Neural progenitor cell (in vitro differentiated cells): ENCODE results near the gene TMEM240. TPM values are rescaled to one million over a fixed set of nuclear protein-coding genes. Genes with fewer than 3 reads are reported as not detected.
A peak's percentile ranks its signal among the peaks of the same experiment; 100 is the strongest.

Experiments
- DNase-seq: peaks from one replicate; pipeline ENCODE4 v3.0.0-alpha.2; 2016; ENCODE audit warnings: low spot score
- H2AFZ ChIP-seq: fragments of 200-600 bp; sonication (generic); replicated peaks from 2 replicates; pipeline ENCODE4 v1.6.1; 2016; ENCODE audit warnings: antibody characterized with exemption
- H3F3A ChIP-seq: fragments of 200-600 bp; sonication (generic); 2 replicates; pipeline ENCODE4 v1.6.1; 2016; ENCODE audit warnings: antibody characterized with exemption, low read depth
- H3K27ac ChIP-seq: fragments of 200-600 bp; sonication (generic); 2 replicates; pipeline ENCODE4 v1.5.1; 2016; ENCODE audit warnings: mild to moderate bottlenecking
- H3K27me3 ChIP-seq: fragments of 200-600 bp; sonication (generic); 2 replicates; pipeline ENCODE4 v1.6.1; 2016; ENCODE audit warnings: mild to moderate bottlenecking, moderate library complexity
- H3K36me3 ChIP-seq: fragments of 200-600 bp; sonication (generic); 2 replicates; pipeline ENCODE4 v1.5.1; 2016
- H3K4me1 ChIP-seq: fragments of 200-600 bp; sonication (generic); 2 replicates; pipeline ENCODE4 v1.6.1; 2016; ENCODE audit warnings: mixed run types
- H3K4me2 ChIP-seq: fragments of 200-600 bp; sonication (generic); 2 replicates; pipeline ENCODE4 v1.6.1; 2016
- H3K4me3 ChIP-seq: fragments of 200-600 bp; sonication (generic); 2 replicates; pipeline ENCODE4 v1.5.1; 2016
- H3K79me2 ChIP-seq: fragments of 200-600 bp; sonication (generic); 2 replicates; pipeline ENCODE4 v1.6.1; 2016; ENCODE audit warnings: low read depth
- H3K9ac ChIP-seq: fragments of 200-600 bp; sonication (generic); 2 replicates; pipeline ENCODE4 v1.6.1; 2016
- H3K9me3 ChIP-seq: fragments of 200-600 bp; sonication (generic); 2 replicates; pipeline ENCODE4 v1.5.1; 2016; ENCODE audit warnings: low read depth
- H4K20me1 ChIP-seq: fragments of 200-600 bp; sonication (generic); 2 replicates; pipeline ENCODE4 v1.6.1; 2016; ENCODE audit warnings: low read depth
- H3K27ac Mint-ChIP-seq: 3 replicates; pipeline ENCODE4 v1.8.0; 2021; ENCODE audit warnings: mixed read lengths
- H3K27me3 Mint-ChIP-seq: 2 replicates; pipeline ENCODE4 v1.8.0; 2022; ENCODE audit warnings: low read depth, mild to moderate bottlenecking, inconsistent platforms, moderate library complexity, mixed read lengths; ENCODE audit not compliant: insufficient read depth
- H3K36me3 Mint-ChIP-seq: 3 replicates; pipeline ENCODE4 v1.8.0; 2021; ENCODE audit warnings: mixed read lengths
- H3K4me1 Mint-ChIP-seq: 3 replicates; pipeline ENCODE4 v1.8.0; 2021; ENCODE audit warnings: mixed read lengths
- H3K4me3 Mint-ChIP-seq: 3 replicates; pipeline ENCODE4 v1.8.0; 2021; ENCODE audit warnings: mild to moderate bottlenecking, moderate library complexity, mixed read lengths
- H3K9me3 Mint-ChIP-seq: 3 replicates; pipeline ENCODE4 v1.8.0; 2020; ENCODE audit warnings: mixed read lengths
- EZH2 ChIP-seq: fragments of 200-600 bp; sonication (generic); IDR thresholded peaks from 2 replicates; pipeline ENCODE4 v1.6.1; 2017; ENCODE audit warnings: antibody characterized with exemption, mild to moderate bottlenecking, moderate library complexity
- EZH2phosphoT487 ChIP-seq: fragments of 200-600 bp; sonication (generic); IDR thresholded peaks from 2 replicates; pipeline ENCODE4 v1.6.1; 2017; ENCODE audit warnings: antibody characterized with exemption
- total RNA-seq: library from RNA; depleted of rRNA; stranded (reverse); fragments of >200 nt; gene quantifications from 2 replicates; pipeline ENCODE4 v1.2.3, GENCODE V29; 2015; ENCODE audit warnings: low replicate concordance
- TF ChIP-seq, protein P1 (sequence below): fragments of 200-600 bp; sonication (generic); IDR thresholded peaks from 2 replicates; pipeline ENCODE4 v1.5.1; 2017; ENCODE audit warnings: antibody characterized with exemption, mild to moderate bottlenecking

Gene TMEM240
- total RNA-seq, 1 donor from 2014 or later, result 8.0 TPM

DNA sequence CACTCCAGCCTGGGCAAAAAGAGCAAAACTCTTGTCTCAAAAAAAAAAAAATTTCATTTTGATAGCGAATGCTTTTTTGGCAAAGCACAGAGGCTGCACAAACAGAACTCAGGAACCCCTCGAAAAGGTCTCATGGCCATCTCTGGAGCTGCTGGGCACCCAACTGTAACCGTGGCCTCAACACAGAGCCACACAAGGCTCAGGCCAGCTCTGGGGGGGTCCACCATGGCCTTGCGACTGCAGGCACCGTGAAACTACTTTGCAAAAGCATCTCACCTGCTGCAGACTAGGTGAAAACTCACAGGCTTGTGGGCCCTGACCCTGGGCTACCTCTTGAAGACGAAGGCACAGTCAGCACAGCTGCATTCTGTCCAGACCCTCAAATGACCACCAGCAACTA lies 16.1 kb upstream of the TMEM240 start:
- TF ChIP-seq EZH2phosphoT487 (no peak), EZH2 (no peak)
- Mint-ChIP-seq H3K4me1 (peaks cover 14% of the 10 kb centered on the region), H3K4me3 (no peak overlapping the region), H3K9me3 (no peaks in the 10 kb centered on the region), H3K27ac (no peak overlapping the region), H3K36me3 (peaks cover 2% of the 10 kb centered on the region), H3K27me3 (peaks cover 5% of the 10 kb centered on the region)
- H3F3A ChIP-seq, result peaks cover 3% of the 10 kb centered on the region
- no peaks in the 10 kb centered on the region for H3K27me3 ChIP-seq
- peaks cover 20% of the 10 kb centered on the region for H3K79me2 ChIP-seq
- H3K9ac ChIP-seq, result no peak overlapping the region
- no peaks in the 10 kb centered on the region for H3K36me3 ChIP-seq
- no peak overlapping the region for H3K27ac ChIP-seq
- H3K4me1 ChIP-seq, result no peaks in the 10 kb centered on the region
- H3K9me3 ChIP-seq, result no peaks in the 10 kb centered on the region
- DNase-seq, result no peak
- no peak overlapping the region for H3K4me3 ChIP-seq
- H3K4me2 ChIP-seq, result no peak overlapping the region
- H4K20me1 ChIP-seq, result peaks cover 20% of the 10 kb centered on the region
- H2AFZ ChIP-seq, result no peak overlapping the region

DNA sequence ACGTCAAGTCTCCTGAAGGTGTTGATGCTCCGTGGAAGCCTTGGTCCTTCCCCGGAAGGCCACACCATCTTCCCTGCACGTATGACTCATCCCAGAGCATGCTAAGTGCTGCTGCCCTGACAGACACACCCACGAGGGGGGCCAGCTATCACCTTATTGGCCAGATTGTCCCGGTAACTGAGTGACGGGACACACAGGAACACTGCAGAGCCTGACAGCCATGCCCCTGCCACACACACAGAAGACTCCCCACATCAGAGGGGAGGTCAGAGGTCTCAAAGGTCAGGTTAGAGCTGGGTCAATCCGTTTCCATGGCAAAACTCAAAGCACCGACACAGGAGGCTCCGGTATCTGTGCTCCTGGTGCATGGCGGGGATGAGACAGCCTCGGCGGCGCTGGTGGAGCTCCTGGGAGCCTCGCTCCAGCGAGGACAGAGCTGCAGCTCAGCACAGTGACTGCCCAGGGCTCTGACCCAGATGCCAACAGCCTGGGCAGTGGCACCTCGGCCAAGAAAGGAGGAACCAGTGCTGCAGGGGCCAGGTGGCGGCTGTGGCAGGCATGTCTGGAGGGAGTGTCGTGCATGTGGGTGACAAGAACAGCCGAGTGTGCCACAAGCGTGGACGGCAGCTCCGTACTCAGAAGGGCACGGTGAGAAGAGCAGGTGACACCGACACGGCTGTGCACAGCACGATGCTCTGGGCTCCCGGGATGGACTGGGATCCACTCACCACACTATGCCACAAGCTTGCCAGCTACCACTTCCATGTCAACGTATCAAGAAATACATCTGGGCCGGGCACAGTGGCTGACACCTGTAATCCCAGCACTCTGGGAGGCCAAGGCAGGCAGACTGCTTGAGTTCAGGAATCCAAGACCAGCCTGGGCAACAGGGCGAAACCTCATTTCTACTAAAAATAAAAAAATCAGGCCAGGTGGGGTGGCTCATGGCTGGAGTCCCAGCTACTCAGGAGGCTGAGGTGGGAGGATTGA lies 14.8 kb upstream of the TMEM240 start:
- Histone ChIP-seq H3K9ac (no peak overlapping the region), H3K27ac (no peak overlapping the region), H3K4me2 (no peak overlapping the region), H3K79me2 (peaks cover 32% of the 10 kb centered on the region), H3K4me3 (no peak overlapping the region), H3K36me3 (no peaks in the 10 kb centered on the region), H3K27me3 (no peaks in the 10 kb centered on the region), H2AFZ (no peak overlapping the region), H4K20me1 (peaks cover 25% of the 10 kb centered on the region), H3K4me1 (no peaks in the 10 kb centered on the region), H3K9me3 (no peaks in the 10 kb centered on the region), H3F3A (peaks cover 3% of the 10 kb centered on the region)
- DNase-seq, result no peak
- Mint-ChIP-seq H3K27me3 (peaks cover 6% of the 10 kb centered on the region), H3K4me3 (peak overlapping the region; percentile 62), H3K9me3 (no peaks in the 10 kb centered on the region), H3K4me1 (peaks cover 14% of the 10 kb centered on the region), H3K36me3 (peaks cover 2% of the 10 kb centered on the region), H3K27ac (peak overlapping the region; percentile 87)
- TF ChIP-seq EZH2phosphoT487 (no peak), EZH2 (no peak)
- TF ChIP-seq, protein P1, sequence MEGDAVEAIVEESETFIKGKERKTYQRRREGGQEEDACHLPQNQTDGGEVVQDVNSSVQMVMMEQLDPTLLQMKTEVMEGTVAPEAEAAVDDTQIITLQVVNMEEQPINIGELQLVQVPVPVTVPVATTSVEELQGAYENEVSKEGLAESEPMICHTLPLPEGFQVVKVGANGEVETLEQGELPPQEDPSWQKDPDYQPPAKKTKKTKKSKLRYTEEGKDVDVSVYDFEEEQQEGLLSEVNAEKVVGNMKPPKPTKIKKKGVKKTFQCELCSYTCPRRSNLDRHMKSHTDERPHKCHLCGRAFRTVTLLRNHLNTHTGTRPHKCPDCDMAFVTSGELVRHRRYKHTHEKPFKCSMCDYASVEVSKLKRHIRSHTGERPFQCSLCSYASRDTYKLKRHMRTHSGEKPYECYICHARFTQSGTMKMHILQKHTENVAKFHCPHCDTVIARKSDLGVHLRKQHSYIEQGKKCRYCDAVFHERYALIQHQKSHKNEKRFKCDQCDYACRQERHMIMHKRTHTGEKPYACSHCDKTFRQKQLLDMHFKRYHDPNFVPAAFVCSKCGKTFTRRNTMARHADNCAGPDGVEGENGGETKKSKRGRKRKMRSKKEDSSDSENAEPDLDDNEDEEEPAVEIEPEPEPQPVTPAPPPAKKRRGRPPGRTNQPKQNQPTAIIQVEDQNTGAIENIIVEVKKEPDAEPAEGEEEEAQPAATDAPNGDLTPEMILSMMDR, result no peak

DNA sequence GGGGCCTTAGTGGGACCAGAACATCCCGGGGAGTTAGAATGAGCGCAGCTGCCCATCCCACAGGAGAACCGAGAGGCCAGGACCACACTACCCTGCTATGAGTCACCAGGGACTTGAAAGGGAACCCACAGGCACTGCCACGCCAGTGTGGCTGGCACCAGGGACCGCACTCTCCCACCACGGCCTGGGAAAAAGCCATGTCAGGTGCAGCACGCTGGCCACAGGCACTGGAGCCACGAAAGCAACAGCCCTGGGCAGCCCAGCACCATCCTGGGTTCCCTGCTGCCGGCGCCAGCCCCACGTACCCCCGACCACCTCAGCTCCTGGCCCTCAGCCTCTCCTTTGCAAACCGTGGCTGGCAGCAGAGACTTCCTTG lies 14.1 kb upstream of the TMEM240 start:
- Histone ChIP-seq H3K4me3 (no peak overlapping the region), H3K4me1 (no peaks in the 10 kb centered on the region), H3K36me3 (no peaks in the 10 kb centered on the region), H3K79me2 (peaks cover 33% of the 10 kb centered on the region), H3K9ac (no peak overlapping the region), H3K27me3 (no peaks in the 10 kb centered on the region), H3F3A (peaks cover 3% of the 10 kb centered on the region), H4K20me1 (peaks cover 22% of the 10 kb centered on the region), H3K27ac (no peak overlapping the region), H3K9me3 (no peaks in the 10 kb centered on the region), H3K4me2 (no peak overlapping the region), H2AFZ (no peak overlapping the region)
- Mint-ChIP-seq H3K4me1 (peaks cover 14% of the 10 kb centered on the region), H3K4me3 (no peak overlapping the region), H3K36me3 (peaks cover 2% of the 10 kb centered on the region), H3K27ac (peak overlapping the region; percentile 87), H3K9me3 (no peaks in the 10 kb centered on the region), H3K27me3 (peaks cover 6% of the 10 kb centered on the region)
- DNase-seq, result no peak
- TF ChIP-seq EZH2phosphoT487 (no peak), EZH2 (no peak)
- TF ChIP-seq, protein P1, result no peak
